K562 (cell line): ENCODE results near the gene P2RY14. TPM values are rescaled to one million over a fixed set of nuclear protein-coding genes. Genes with fewer than 3 reads are reported as not detected.

ENCODE experiments used
- ATAC-seq: fragments of 200-7000 bp; cut with Tn5 transposase; 3 replicates; pipeline ENCODE4 v1.9.1; 2020; ENCODE audit warnings: moderate library complexity
- BruUV-seq: library from RNA; stranded (reverse); fragments of 400-500 nt; replicated peaks from 2 replicates; lab custom pipeline; 2021; lab: Mats Ljungman, UMichigan
- CTCF ChIA-PET: fragments of 300-600 bp; formaldehyde crosslinking; extraction: SDS; loops from one replicate; lab custom pipeline; 2021; ENCODE audit warnings: low intra/inter-chr PET ratio; lab: Yijun Ruan, JAX
- POLR2A ChIA-PET: fragments of 300-600, 350-650 bp; sonication (Branson Sonifier 250); formaldehyde crosslinking; extraction: SDS; loops from one replicate; lab custom pipeline; 2021; ENCODE audit warnings: antibody characterized with exemption, inconsistent platforms; lab: Yijun Ruan, JAX
- DNase-seq, 4 experiments: peaks; one replicate each; pipeline versions ENCODE4 v3.0.0 to v3.0.0-alpha.2; 2011 to 2018; ENCODE audit warnings: low spot score in 3 of 4, mixed read lengths in 3 of 4; ENCODE audit errors: extremely low read depth in 1 of 4
- FAIRE-seq: peaks from 2 replicates; lab custom pipeline; 2011; peaks lifted over from hg19 to GRCh38; lab: Jason Lieb, UNC
- H2AFZ ChIP-seq: 2 replicates; pipeline ENCODE4 v1.6.0; 2011; ENCODE audit warnings: low read depth, low read length, control low read depth, inconsistent platforms
- H3K27ac ChIP-seq: fragments of 200-600 bp; 3 replicates; pipeline ENCODE4 v1.8.0; 2011; ENCODE audit warnings: low read depth, mild to moderate bottlenecking, control low read depth, inconsistent platforms, low read length, moderate library complexity, mixed read lengths; ENCODE audit errors: extremely low read depth
- H3K27me3 ChIP-seq, 2 experiments: fragments of 300-600 bp in 1 of 2; 2 replicates in 1 of 2; 3 replicates in 1 of 2; pipeline versions ENCODE4 v1.6.0 to v1.8.0; 2011; ENCODE audit warnings: inconsistent platforms in 2 of 2, low read length in 2 of 2, mild to moderate bottlenecking in 1 of 2, mixed read lengths in 1 of 2, moderate library complexity in 1 of 2; ENCODE audit not compliant: control insufficient read depth in 2 of 2, insufficient read depth in 2 of 2
- H3K36me3 ChIP-seq: fragments of 300-600 bp; 3 replicates; pipeline ENCODE4 v1.8.0; 2011; ENCODE audit warnings: mild to moderate bottlenecking, low read length, inconsistent platforms; ENCODE audit not compliant: control insufficient read depth, insufficient read depth
- H3K4me1 ChIP-seq, 2 experiments: fragments of 200-600 bp in 1 of 2; replicated peaks in 1 of 2; 2 replicates in 1 of 2; 3 replicates in 1 of 2; pipeline versions ENCODE4 v1.5.1 to v1.8.0; 2011; ENCODE audit warnings: inconsistent platforms in 2 of 2, low read length in 2 of 2, mild to moderate bottlenecking in 1 of 2, mixed read lengths in 1 of 2, moderate library complexity in 1 of 2; ENCODE audit not compliant: control insufficient read depth in 2 of 2, insufficient read depth in 2 of 2
- H3K4me2 ChIP-seq: 2 replicates; pipeline ENCODE4 v1.6.1; 2011; ENCODE audit warnings: low read length, control low read depth, inconsistent platforms, mixed read lengths; ENCODE audit not compliant: insufficient read depth
- H3K4me3 ChIP-seq: fragments of 200-600 bp; sonication (generic), shearing (Covaris generic); 2 replicates; pipeline ENCODE4 v1.5.1; 2016; ENCODE audit warnings: control low read depth, inconsistent platforms
- H3K79me2 ChIP-seq: fragments of 200-600 bp; 3 replicates; pipeline ENCODE4 v1.8.0; 2011; ENCODE audit warnings: low read length, inconsistent platforms; ENCODE audit not compliant: control insufficient read depth, insufficient read depth
- H3K9ac ChIP-seq, 2 experiments: 2 replicates each; pipeline versions ENCODE4 v1.6.0 to v1.6.1; 2011; ENCODE audit warnings: low read depth in 2 of 2, low read length in 2 of 2, control low read depth in 1 of 2, inconsistent platforms in 1 of 2, mild to moderate bottlenecking in 1 of 2, mixed read lengths in 1 of 2; ENCODE audit not compliant: insufficient read depth in 1 of 2
- H3K9me1 ChIP-seq: one replicate; pipeline ENCODE4 v1.6.0; 2011; ENCODE audit warnings: inconsistent platforms, mild to moderate bottlenecking, low read length, moderate library complexity; ENCODE audit not compliant: control insufficient read depth, insufficient read depth
- H3K9me3 ChIP-seq: replicated peaks from 2 replicates; pipeline ENCODE4 v1.5.1; 2011; ENCODE audit warnings: low read depth, low read length, inconsistent platforms; ENCODE audit not compliant: control insufficient read depth, insufficient read depth
- H4K20me1 ChIP-seq: replicated peaks from 2 replicates; pipeline ENCODE4 v1.6.1; 2011; ENCODE audit warnings: low read length, inconsistent platforms, mixed read lengths; ENCODE audit not compliant: control insufficient read depth, insufficient read depth
- DACH1 ChIP-seq: fragments of 450-650 bp; IDR thresholded peaks from 2 replicates; pipeline ENCODE4 v1.6.1; 2018; ENCODE audit not compliant: partially characterized antibody
- TARDBP ChIP-seq: fragments of 450-650 bp; IDR thresholded peaks from 2 replicates; pipeline ENCODE4 v1.6.1; 2016
- TEAD4 ChIP-seq, 2 experiments: sonication (generic) in 1 of 2; formaldehyde crosslinking in 1 of 2; IDR thresholded peaks; 2 replicates each; pipeline versions ENCODE4 v1.6.1 to v1.8.0; 2012 to 2022; ENCODE audit warnings: borderline replicate concordance in 1 of 2, inconsistent platforms in 1 of 2, low read length in 1 of 2, mild to moderate bottlenecking in 1 of 2, missing genetic modification reagents in 1 of 2
- WGBS: fragments of 100-300 bp; shearing (Covaris generic); methylation state at CpG from one replicate; pipeline ENCODE4 v1.1.6; 2016; ENCODE audit warnings: low coverage, mixed read lengths; ENCODE audit not compliant: insufficient coverage; ENCODE audit errors: missing lambda C conversion rate; 5-methylcytosine and 5-hydroxymethylcytosine counted together
- in situ Hi-C: fragments of 300-500 bp; cut with MboI; formaldehyde crosslinking; loops from 4 replicates; pipeline ENCODE4 v1.15.0; 2018; ENCODE audit warnings: inconsistent platforms, mixed read lengths
- intact Hi-C: fragments of 100-400 bp; cut with micrococcal nuclease; formaldehyde crosslinking; loops from 2 replicates; pipeline ENCODE4 v1.14.2; 2022
- polyA plus RNA-seq, 8 experiments: library from polyadenylated mRNA; depleted of rRNA in 4 of 8; stranded (reverse) in 5 of 8; unstranded in 3 of 8; fragments of >200 nt; fragmentation: Nextera tagmentation in 2 of 8; fragmentation: Illumina TruSeq in 1 of 8; extraction: Ambion mirVana in 2 of 8; extraction: Trizol in 1 of 8; gene quantifications; 2 replicates each; pipeline versions ENCODE4 v1.2.1 to v1.2.3, GENCODE V29; 2011 to 2014; ENCODE audit warnings: inconsistent platforms in 1 of 8, missing spikeins in 1 of 8
- total RNA-seq, 7 experiments: library from RNA; depleted of rRNA in 6 of 7; stranded (reverse); fragments of >200 nt in 6 of 7; fragmentation: Illumina TruSeq in 2 of 7; extraction: Trizol in 2 of 7; gene quantifications; 2 replicates each; pipeline versions ENCODE4 v1.2.1 to v1.2.3, GENCODE V29; 2011 to 2021; ENCODE audit warnings: low replicate concordance in 1 of 7
- TF ChIP-seq, protein P1 (sequence below), 3 experiments: fragments of 200-800 bp in 1 of 3; sonication (Bioruptor generic) in 1 of 3; sonication (generic) in 1 of 3; formaldehyde crosslinking in 1 of 3; IDR thresholded peaks; 2 replicates each; pipeline versions ENCODE4 v1.6.1 to v1.8.0; 2016 to 2022; ENCODE audit warnings: mild to moderate bottlenecking in 2 of 3, missing compliant biosample characterization in 2 of 3, missing genetic modification characterization in 2 of 3, missing genetic modification reagents in 1 of 3
- TF ChIP-seq, protein P2 (sequence below): fragments of 450-650 bp; IDR thresholded peaks from 2 replicates; pipeline ENCODE4 v1.6.1; 2017; ENCODE audit warnings: antibody characterized with exemption, mild to moderate bottlenecking
- TF ChIP-seq, protein P3 (sequence below), 3 experiments: IDR thresholded peaks in 2 of 3; conservative IDR thresholded peaks in 1 of 3; 2 replicates each; pipeline ENCODE4 v1.5.1; 2011 to 2012; ENCODE audit warnings: low read length in 3 of 3, mild to moderate bottlenecking in 3 of 3, control low read depth in 2 of 3, improper control_type of control experiment in 1 of 3, inconsistent platforms in 1 of 3, low read depth in 1 of 3, mixed read lengths in 1 of 3, moderate library complexity in 1 of 3; ENCODE audit not compliant: insufficient read depth in 2 of 3

P2RY14 gene
- total and polyA plus RNA-seq, 9 of the 15 experiments (the other 6 are each of a cell fraction or from before 2014, with no cell fraction given), result not detected

DNA sequence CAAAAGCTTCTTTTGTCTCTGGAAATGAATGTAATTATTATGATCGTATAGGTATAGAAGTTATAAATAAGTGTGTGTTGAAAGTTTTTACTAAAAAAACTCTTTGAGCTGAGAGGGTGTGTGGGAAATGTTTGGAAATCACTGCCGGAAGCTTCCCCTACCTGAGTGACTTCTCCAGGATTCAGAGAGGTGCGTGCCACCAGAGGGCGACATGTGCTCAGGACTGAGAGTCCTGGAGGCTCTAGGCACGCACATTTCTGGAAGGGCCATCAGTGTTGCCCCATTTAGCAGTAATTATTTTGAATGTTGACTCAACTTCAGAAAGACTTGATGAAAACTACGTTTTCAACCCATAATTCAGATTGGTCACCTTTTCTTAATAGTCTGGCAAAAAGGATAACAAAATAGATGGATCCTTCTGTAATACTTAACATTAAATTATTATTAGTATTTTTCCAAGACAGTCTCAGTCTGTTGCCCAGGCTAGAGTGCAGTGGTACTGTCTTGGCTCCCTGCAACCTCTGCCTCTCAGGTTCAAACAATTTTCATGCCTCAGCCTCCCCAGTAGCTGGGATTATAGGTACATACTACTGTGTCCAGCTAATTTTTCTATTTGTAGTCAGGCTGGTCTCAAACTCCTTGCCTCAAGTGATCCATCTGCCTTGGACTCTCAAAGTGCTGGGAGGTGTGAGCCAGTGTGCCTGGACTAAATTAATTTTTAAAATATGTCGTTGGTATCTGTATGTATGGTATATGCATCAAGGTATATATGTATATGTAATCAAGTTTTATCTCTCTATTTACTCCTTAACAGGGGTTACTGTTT, 109.9 kb downstream of the P2RY14 start (continued):
- TF ChIP-seq, protein P1, sequence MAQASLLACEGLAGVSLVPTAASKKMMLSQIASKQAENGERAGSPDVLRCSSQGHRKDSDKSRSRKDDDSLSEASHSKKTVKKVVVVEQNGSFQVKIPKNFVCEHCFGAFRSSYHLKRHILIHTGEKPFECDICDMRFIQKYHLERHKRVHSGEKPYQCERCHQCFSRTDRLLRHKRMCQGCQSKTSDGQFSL (CRISPR knock-in tag; IDR thresholded peaks at IDR 0.05), result no peak
- TF ChIP-seq, protein P1 (tag; IDR thresholded peaks at IDR 0.05), result no peak
- TF ChIP-seq DACH1, result no peak
- TF ChIP-seq TARDBP, result no peak

DNA sequence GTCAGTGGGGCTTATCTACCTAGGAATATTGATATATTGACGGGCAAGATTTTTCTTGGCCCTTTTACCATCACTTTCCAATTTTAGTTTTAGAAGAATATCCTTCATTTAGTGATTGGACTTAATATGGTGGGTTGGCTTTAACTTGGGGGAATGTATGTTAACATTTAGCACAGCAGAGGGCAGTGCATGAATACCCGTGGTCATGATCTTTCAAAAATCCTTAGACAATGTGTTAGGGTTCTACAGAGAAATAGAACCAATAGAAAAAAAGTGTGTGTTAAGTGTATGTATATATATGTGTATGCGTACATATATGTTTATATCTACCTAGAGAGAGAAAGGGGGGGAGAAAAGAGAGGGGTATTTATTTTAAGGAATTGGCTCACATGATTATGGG, 112.2 kb downstream of the P2RY14 start:
- DNase-seq (no peak), ATAC-seq (no peak), FAIRE-seq (no peak)
- no peaks in the 10 kb centered on the region for H4K20me1 ChIP-seq
- ChIA-PET CTCF (interaction anchor here (0.7 kb wide), 1 partner anchor 117 kb away, joined by 4 read pairs; no protein-coding TSS in a partner anchor), POLR2A (no interaction called here)
- TF ChIP-seq, protein P2, sequence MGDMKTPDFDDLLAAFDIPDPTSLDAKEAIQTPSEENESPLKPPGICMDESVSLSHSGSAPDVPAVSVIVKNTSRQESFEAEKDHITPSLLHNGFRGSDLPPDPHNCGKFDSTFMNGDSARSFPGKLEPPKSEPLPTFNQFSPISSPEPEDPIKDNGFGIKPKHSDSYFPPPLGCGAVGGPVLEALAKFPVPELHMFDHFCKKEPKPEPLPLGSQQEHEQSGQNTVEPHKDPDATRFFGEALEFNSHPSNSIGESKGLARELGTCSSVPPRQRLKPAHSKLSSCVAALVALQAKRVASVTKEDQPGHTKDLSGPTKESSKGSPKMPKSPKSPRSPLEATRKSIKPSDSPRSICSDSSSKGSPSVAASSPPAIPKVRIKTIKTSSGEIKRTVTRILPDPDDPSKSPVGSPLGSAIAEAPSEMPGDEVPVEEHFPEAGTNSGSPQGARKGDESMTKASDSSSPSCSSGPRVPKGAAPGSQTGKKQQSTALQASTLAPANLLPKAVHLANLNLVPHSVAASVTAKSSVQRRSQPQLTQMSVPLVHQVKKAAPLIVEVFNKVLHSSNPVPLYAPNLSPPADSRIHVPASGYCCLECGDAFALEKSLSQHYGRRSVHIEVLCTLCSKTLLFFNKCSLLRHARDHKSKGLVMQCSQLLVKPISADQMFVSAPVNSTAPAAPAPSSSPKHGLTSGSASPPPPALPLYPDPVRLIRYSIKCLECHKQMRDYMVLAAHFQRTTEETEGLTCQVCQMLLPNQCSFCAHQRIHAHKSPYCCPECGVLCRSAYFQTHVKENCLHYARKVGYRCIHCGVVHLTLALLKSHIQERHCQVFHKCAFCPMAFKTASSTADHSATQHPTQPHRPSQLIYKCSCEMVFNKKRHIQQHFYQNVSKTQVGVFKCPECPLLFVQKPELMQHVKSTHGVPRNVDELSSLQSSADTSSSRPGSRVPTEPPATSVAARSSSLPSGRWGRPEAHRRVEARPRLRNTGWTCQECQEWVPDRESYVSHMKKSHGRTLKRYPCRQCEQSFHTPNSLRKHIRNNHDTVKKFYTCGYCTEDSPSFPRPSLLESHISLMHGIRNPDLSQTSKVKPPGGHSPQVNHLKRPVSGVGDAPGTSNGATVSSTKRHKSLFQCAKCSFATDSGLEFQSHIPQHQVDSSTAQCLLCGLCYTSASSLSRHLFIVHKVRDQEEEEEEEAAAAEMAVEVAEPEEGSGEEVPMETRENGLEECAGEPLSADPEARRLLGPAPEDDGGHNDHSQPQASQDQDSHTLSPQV, result no peak
- no peak for TF ChIP-seq TEAD4 (IDR thresholded peaks at IDR 0.05; ENCODE audit: low read length)
- TF ChIP-seq TEAD4 (CRISPR knock-in tag; IDR thresholded peaks at IDR 0.05; ENCODE audit: borderline replicate concordance), result no peak
- TF ChIP-seq, protein P3, sequence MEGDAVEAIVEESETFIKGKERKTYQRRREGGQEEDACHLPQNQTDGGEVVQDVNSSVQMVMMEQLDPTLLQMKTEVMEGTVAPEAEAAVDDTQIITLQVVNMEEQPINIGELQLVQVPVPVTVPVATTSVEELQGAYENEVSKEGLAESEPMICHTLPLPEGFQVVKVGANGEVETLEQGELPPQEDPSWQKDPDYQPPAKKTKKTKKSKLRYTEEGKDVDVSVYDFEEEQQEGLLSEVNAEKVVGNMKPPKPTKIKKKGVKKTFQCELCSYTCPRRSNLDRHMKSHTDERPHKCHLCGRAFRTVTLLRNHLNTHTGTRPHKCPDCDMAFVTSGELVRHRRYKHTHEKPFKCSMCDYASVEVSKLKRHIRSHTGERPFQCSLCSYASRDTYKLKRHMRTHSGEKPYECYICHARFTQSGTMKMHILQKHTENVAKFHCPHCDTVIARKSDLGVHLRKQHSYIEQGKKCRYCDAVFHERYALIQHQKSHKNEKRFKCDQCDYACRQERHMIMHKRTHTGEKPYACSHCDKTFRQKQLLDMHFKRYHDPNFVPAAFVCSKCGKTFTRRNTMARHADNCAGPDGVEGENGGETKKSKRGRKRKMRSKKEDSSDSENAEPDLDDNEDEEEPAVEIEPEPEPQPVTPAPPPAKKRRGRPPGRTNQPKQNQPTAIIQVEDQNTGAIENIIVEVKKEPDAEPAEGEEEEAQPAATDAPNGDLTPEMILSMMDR (IDR thresholded peaks at IDR 0.05 in 2 of 3, conservative IDR thresholded peaks at IDR 0.05 in 1 of 3; ENCODE audit: insufficient read depth in 2 of 3, low read depth in 1 of 3, low read length in 3 of 3), result peak in 1 of 3 experiments; percentile 21; a peak in 2 of 6 replicates
- BruUV-seq, result no TSS peak
- no peaks in the 10 kb centered on the region for H3K36me3 ChIP-seq
- no peaks in the 10 kb centered on the region for H3K4me1 ChIP-seq
- no peaks in the 10 kb centered on the region for H3K9me1 ChIP-seq
- H2AFZ ChIP-seq, result no peak overlapping the region
- H3K9ac ChIP-seq, result no peak overlapping the region
- intact Hi-C loops (loop anchor here (10.0 kb wide), 1 partner anchor 749 kb away; no protein-coding TSS in a partner anchor), in situ Hi-C loops (loop anchor here (10.0 kb wide), 1 partner anchor 119 kb away; no protein-coding TSS in a partner anchor)
- H3K9me3 ChIP-seq, result no peaks in the 10 kb centered on the region
- no peak overlapping the region for H3K4me3 ChIP-seq
- no peak overlapping the region for H3K27ac ChIP-seq
- H3K27me3 ChIP-seq, result peaks cover 4 to 8% of the 10 kb centered on the region in 2 experiments; a peak in 3 of 5 replicates
- WGBS, result 0% methylated on average over 3 of the region's 3 CpGs
- no peaks in the 10 kb centered on the region for H3K79me2 ChIP-seq
- H3K4me2 ChIP-seq, result no peak overlapping the region
